ENCODE measurements around the gene DNER.
"Not testable (repeated sequence)": the region's sequence is repeated elsewhere in the genome, so short reads cannot be mapped to it uniquely, and the experiment has no call there.

The DNER gene

GRCh38 chr2:229376866-229377265, 337.5 kb downstream of the DNER start:
- no peak for DNase-seq

- no peak for DNase-seq
Measured at GRCh38 chr2:229375251-229375650, 339.1 kb downstream of the DNER start.

GRCh38 chr2:229373311-229373710, 341.0 kb downstream of the DNER start:
- DNase-seq: not testable (repeated sequence)

- DNase-seq: no peak
Measured at GRCh38 chr2:229372207-229372606, 342.1 kb downstream of the DNER start.

GRCh38 chr2:229371086-229371485, 343.3 kb downstream of the DNER start:
- DNase-seq: no peak

- no peak for DNase-seq
Measured at GRCh38 chr2:229370509-229370908, 343.8 kb downstream of the DNER start.

GRCh38 chr2:229363185-229363814, 351.1 kb downstream of the DNER start:
- no peak for DNase-seq

- no peak for DNase-seq
Measured at GRCh38 chr2:229350883-229351282, 363.5 kb downstream of the DNER start.

- no peak for DNase-seq
Measured at GRCh38 chr2:229350117-229350805, 364.1 kb downstream of the DNER start.

GRCh38 chr2:229348128-229348527, 366.2 kb downstream of the DNER start:
- no peak for DNase-seq

GRCh38 chr2:229346816-229347540, 367.4 kb downstream of the DNER start:
- no peak for DNase-seq

GRCh38 chr2:229344955-229345354, 369.4 kb downstream of the DNER start:
- no peak for DNase-seq

GRCh38 chr2:229344151-229344551, 370.2 kb downstream of the DNER start:
- no peak for DNase-seq

GRCh38 chr2:229343661-229344060, 370.7 kb downstream of the DNER start:
- no peak for DNase-seq

GRCh38 chr2:229342376-229342775, 372.0 kb downstream of the DNER start:
- no peak for DNase-seq

- no peak for DNase-seq
Measured at GRCh38 chr2:229340086-229340760, 374.1 kb downstream of the DNER start.

GRCh38 chr2:229339618-229340017, 374.7 kb downstream of the DNER start:
- no peak for DNase-seq

GRCh38 chr2:229339171-229339570, 375.2 kb downstream of the DNER start:
- not testable (repeated sequence) for DNase-seq

GRCh38 chr2:229335877-229336346, 378.4 kb downstream of the DNER start:
- no peak for DNase-seq

- no peak for DNase-seq
Measured at GRCh38 chr2:229335330-229335729, 379.0 kb downstream of the DNER start.

GRCh38 chr2:229330952-229331351, 383.4 kb downstream of the DNER start:
- DNase-seq: no peak

- DNase-seq: no peak
Measured at GRCh38 chr2:229319558-229319957, 394.8 kb downstream of the DNER start.

GRCh38 chr2:229314117-229314516, 400.2 kb downstream of the DNER start:
- DNase-seq: no peak

All from CD4-positive, alpha-beta T cell treated with Interleukin-6 for 4 hours (primary cell).